GM18868 (cell line): Measurements from ENCODE around the gene BDKRB2.

Experiments
- ATAC-seq: cut with Tn5 transposase; IDR thresholded peaks from one replicate; pipeline ENCODE4 v1.9.1; 2021; ENCODE audit warnings: mild to moderate bottlenecking, moderate library complexity; ENCODE audit not compliant: unreplicated experiment

The BDKRB2 gene

DNA sequence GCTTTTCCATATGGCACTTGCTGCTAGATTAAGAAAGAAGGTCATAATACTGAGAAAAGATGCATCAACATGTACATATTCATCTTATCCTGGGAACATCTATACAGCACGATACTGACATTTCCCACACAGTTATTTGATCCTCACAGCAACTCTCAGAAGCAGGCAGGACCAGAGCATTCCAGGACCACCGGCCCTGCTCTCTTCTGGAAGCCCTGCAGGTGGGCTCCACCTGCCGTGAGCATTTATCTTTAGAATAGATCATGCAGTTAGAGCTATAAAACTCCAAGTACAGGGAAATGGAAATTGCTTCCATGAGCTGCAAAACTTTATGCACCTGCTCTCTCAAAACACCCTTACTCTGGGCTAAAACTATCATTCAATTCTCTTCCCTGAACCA is 45.8 kb downstream of the BDKRB2 start:
- ATAC-seq = no peak

DNA sequence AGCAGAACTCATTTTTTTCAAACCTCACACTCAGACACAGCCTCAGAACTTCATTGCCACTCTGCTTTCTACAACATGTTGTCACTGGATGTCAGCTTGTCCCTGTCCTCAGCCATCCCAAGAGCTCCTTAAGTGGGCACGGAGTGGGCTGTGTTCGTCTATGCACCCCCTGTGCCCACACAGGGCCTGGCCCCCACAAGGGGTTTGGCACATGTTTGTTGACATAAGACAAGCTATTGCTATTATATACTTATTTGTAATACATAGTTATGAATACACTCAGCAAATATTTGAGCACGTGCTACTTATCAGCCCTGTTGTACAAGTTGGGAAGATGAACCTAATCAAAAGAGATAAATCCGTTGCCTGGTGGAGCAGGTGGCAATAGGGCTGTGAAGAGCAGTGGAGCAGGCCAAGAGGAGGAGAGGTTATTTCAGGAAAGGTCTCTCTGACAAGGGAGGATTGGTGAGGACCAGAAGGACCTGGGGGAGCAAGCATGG is 47.1 kb downstream of the BDKRB2 start:
- no peak for ATAC-seq

DNA sequence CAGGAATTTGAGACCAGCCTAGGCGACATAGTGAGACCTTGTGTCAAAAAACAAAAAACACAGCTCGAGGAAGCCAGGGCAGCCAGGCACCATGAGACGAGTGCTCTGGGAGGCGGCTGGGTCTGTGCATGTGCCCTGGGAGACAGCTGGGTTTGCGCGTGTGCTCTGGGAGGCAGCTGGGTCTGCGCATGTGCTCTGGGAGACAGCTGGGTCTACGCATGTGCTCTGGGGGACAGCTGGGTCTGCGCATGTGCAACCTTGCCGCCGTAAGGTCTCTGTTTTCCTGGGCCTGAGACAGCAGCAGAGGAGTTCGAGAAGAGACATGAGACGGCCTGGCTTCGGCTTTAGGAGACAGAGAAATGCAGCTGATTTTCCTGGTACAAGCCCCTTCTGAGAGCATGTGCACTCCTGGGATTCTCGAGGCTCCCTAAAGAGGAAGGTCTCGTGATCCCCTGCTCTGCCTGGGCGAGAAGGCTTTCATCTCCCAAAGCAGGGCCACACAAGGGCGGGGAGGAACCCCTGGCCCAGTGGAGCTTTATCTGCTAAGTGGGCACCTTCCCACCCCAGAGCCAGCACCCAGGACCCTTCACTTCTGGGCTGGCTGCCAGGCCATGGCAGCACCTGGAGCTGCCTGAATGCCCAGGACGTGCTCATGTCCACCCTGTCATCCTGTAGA is 47.8 kb downstream of the BDKRB2 start:
- ATAC-seq = no peak

DNA sequence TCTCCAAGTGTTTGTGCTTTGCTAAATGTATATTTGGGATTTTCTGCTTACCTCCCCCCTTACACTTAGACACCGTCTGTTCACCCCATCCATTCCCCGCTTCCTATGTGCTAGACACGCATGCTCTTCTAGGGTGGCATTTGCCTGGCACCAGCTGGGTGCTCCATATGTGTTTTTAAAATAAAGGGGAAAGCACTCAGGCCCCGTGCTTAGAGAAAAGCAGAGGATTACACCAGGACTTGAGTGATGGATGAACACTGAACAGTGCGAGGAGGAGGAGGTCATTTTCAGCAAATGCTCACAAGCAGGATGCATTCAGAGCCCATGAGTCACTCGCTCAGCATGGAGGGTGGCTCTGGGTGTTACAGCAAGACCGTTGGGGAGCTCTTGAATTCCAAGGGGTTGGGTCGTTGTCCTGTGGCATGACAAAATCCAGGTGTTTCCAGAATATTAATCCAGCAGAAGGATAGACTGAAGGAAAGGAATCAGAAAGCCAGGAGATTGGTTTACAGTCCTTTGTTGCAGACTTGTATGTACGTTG is 48.4 kb downstream of the BDKRB2 start:
- no peak for ATAC-seq

DNA sequence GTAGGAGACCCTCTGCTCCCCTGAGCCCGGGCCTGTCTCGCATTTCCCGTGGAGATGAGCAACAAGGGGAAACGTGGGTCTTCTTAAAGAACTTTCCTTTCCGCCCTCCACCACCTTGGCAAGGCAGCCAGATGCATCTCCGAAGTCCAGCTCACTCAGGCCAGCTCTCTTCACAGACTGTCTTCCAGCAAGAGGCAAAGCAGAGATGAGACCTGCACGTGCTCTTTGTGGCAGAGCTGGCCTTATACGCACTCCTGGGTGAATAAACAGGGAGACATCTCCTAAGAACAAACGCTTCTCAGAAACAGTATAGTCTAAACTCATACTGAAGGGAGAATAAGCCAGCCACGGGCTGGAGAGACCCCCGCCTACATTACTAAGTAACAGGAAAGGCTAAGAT is 50.0 kb downstream of the BDKRB2 start:
- no peak for ATAC-seq

DNA sequence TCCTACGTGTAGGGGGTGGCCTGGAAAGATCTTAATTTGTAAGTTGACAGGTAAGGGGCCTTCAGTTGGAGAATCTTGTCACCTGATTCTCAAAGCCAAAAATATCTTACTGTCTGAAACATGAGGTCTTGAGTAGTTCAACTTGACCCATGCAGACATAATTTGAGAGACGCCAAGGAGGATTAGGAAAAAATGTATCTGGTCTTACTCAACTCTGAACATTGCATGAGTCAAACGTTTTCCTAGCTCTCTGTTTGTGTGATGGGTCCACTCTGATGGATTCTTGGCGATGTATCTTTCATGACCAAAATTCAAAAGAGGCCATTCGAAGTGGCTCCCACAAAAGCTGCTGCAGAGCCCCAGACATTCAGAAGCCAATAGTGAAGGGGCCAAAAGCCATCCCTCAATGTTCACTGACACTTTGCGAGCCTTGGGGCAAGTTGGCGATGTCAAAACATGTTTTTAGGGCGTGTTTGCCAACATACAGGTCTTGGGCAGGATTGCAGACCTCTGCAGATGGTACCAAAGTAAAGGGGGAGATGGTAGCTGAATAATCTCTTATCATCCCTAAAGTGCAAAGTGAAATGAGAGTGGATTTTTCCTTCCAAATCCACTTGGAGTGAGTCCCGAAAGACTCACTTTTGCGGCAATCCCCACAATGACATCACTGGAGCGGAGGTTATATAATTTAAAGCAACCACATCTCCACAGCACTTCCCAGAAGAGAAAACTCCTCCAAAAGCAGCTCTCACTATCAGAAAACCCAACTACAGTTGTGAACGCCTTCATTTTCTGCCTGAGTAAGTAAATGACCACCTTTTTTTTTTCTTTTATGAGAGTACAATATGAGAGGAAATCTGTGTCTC is 51.1 kb downstream of the BDKRB2 start, which contains the start of gene BDKRB1:
Gene BDKRB1, plus strand, starts transcription at position 710 of the 866 bp plus-strand sequence. CDS start 7,473 bp downstream, outside the sequence.
- no peak for ATAC-seq

DNA sequence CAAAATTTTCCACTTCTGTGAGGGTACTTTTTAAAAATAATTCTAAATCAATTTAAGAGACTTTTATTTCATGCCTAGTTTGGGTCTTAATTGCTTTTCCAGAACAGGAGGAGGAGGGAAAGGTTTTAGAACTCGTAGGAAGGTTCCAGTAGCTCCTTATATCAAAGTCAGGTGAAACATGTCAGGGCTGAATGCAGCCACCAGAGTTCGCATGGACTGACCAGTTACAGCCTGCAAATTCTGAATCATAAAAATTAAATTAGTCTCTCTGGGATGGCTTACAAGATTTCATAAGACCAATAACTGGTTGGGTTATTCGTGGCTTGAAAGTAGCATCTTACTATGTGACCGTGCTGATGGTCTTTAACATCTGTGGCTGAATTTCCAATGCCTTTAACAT is 51.8 kb downstream of the BDKRB2 start:
- ATAC-seq = no peak

DNA sequence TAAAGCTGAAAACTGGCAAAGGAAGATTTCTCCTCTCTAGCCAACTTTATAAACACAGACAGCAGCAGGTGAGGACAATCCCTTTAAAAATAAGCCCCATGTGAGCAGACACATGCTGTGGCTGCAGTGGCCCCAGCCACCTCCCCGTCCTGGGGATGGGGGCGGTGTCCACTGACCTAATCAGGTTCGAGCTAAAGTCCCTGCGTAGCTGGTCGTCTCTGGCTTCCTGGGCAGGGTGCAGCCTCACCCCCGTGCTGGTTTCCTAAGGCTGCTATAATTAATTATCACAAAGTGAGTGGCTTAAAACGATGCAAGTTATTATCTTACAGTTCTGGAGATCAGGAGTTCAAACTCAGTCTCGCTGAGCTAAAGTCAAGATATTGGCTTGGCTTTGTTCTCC is 52.4 kb downstream of the BDKRB2 start:
- ATAC-seq = no peak

DNA sequence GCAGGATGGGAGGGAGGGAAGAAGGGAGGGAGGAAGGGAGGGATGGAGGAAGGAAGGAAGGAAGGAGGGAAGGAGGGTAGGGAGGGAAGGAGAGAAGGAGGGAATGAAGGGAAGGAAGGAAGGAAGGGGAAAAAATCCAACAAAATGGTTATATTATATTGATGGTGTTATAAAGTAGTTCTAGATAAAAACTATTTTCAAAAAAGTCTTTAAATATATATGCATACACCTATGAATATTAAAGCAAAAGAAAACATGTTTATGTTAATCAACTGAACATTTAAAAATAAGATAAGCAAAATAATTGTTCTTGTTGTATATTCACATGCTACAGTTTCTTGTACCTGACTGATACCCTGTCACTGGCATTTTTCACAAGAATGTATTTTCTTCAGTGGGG is 53.3 kb downstream of the BDKRB2 start:
- no peak for ATAC-seq

DNA sequence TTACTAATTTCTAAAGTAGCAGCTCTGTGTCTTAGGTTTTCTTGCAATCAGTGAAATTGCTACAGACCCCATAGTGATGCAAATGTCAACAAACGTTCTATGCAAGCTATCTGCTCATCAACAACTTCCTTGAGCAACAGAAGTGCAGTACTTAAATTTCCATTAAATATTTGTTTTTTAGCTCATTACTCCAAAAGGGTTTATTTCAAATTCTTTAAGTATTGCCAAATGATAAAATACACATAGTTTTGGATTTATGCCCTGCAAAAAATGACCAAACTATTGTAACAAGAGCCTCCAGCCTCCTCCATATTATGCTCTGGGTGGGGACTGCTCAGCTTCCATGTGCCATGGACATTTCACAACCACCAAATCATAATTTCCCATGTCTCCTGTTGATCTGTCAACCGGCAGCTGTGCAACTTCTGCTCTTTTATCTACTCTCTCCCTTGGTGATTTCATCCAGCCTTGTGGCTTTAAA is 55.7 kb downstream of the BDKRB2 start:
- ATAC-seq = no peak

DNA sequence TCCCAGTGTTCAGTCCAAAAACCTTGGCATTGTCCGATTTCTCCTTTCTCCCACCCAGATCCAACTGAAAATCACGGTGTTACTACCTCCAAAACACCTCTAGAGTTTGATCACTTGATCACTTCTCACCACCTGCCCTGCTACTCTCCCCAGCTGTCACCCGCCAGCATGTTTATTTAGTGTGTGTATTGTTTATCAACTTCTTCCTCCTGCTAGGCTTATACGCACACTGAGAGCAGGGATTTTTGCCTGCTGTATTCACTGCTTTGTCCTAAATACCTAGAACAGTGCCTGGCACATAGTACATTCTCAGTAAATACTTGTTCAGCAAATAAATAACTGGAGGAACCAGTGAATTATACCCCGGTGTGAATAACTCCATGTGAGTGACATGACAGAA is 56.4 kb downstream of the BDKRB2 start:
- no peak for ATAC-seq

DNA sequence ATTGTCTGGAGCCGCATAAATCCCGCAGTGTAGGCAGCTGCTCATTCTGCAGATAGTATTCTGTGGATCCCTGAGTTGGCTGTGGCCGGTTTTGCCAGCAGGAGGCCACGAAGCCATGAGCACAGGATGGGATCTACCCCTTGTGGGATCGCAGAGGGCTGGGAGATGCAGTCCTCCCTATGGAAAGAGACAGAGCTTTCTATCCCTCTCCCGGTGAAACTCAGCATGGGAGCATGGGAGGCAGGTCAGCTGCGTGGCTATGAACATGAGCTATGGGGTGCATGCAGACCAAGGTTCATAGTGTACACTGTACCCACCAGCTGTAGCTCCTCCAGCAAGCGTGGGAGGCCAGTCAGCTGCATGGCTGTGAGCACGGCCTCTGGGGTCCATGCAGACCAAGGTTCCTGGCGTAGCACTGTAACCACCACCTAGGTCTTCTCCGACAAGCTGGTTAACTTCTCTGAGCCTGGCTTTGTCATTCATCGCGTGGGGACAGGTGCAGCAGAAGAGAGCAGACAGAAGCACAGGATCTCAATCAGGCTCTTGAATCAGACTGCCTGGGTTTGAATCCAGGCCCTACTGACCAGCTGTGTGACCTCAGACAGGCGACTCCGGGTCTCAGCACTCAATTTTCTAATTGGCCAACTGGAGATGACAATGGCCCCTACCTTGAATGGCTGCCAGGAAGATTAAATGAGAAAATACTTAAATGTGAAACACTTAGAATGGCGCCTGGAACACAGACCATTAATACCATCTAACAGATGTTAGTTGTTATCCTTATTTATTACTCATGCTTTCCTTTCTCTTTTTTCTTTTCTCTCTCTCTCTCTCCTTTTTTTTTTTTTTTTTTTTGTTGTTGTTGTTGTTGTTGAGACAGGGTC is 57.4 kb downstream of the BDKRB2 start:
- no peak for ATAC-seq

DNA sequence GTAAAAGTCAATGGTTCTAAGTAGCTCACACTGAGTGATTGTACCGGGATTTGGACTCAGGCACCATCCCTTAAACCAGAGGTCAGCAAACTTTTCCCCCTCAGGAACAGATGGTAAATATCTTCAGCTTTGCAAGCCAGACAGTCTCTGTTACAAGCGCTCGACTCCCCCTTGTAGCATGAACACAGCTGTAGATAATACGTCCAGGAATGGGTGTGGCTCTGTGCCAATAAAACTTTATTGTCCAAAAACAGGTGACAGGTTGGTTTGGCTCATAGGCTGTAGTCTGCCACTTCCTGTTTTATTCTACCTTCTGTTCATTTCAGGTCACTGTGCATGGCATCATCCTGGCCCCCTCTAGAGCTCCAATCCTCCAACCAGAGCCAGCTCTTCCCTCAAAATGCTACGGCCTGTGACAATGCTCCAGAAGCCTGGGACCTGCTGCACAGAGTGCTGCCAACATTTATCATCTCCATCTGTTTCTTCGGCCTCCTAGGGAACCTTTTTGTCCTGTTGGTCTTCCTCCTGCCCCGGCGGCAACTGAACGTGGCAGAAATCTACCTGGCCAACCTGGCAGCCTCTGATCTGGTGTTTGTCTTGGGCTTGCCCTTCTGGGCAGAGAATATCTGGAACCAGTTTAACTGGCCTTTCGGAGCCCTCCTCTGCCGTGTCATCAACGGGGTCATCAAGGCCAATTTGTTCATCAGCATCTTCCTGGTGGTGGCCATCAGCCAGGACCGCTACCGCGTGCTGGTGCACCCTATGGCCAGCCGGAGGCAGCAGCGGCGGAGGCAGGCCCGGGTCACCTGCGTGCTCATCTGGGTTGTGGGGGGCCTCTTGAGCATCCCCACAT is 58.9 kb downstream of the BDKRB2 start:
- no peak for ATAC-seq

DNA sequence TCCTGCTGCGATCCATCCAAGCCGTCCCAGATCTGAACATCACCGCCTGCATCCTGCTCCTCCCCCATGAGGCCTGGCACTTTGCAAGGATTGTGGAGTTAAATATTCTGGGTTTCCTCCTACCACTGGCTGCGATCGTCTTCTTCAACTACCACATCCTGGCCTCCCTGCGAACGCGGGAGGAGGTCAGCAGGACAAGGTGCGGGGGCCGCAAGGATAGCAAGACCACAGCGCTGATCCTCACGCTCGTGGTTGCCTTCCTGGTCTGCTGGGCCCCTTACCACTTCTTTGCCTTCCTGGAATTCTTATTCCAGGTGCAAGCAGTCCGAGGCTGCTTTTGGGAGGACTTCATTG is 59.5 kb downstream of the BDKRB2 start:
- no peak for ATAC-seq

DNA sequence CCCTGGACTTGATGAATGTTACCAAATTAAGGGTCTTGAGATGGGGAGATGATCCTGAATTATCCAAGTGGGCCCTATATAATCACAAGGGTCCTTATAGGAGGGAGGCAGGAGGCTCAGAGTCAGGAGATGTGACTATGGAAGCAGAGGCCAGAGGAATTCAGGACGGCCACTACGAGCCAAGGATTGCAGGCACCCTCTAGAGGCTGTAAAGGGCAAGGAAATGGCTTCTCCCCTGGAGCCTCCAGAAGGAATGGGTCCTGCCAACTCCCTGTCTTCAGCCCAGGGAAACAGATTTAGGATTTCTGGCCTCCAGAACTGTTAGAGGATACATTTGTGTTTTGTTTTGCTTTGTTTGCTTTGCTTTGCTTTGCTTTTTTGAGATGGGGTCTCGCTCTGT is 60.2 kb downstream of the BDKRB2 start:
- no peak for ATAC-seq

DNA sequence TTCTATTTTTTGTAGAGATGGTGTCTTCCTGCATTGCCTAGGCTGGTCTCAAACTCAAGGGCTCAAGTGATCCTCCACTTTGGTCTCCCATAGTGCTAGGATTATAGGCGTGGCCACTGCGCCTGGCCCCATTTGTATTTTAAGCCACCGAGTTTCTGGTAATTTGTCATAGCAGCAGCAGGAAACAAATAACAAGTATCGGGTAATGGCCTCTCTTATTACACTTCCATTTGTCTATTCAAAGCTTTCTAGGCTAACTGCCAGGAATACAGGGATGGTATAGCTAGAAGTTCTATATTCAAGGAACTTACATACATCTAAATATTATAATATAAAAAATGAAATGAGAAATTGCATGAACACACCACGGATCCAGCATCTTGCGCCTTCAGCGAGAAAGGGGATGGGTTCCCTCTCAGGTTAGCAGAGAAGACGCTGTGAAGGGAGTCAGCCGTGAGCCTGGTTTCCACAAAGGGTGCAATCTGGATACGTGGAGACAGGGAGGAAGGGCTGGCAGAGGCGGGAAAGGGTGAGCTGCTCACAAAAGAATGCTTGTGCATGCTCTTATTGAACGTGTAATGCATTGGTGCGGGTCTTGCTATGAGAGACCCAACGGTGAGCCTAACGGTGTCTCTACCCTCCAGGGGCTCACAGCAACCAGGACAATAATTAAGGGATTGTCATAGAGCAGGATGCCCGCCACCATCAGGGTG is 60.9 kb downstream of the BDKRB2 start:
- ATAC-seq = no peak

DNA sequence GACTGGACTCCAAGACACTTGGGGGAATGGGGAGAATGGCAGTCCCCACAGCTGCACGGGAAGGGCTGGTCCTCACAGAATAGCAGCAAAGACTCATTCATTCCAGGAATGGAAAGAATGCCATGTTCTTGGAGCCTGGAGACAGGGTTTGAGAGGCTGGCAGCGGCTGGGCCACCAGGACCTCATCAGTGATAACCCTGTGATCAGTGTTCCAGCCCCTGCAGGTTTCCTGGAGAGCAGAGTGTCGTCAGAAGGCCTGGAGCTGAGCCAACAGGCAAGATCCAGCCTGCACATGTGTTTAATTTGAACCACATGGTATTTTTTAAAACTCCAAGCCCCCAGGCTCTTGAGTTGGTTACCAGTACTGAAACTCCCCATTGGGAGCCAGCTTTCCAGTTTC is 62.7 kb downstream of the BDKRB2 start:
- ATAC-seq = no peak

DNA sequence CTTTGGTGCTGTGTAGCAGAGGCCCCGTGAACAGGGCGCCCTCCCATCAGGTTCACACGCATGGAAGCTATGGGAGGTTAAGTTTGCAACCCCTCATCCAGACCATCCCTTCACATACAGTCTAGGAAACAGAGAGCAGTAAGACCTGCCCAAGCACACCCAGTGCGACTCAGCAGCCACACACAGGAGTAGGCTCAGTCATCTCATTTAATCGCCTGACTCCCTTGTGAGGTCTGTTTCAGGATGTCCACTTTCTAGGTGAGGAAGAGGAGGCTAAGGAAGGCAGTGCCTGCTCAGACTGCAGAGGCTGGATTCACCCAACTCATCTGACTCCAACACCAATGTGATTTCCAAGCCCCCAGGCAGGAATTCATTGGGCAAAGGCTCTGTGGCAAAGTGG is 63.3 kb downstream of the BDKRB2 start:
- ATAC-seq = no peak
